ENCODE results near the gene PPP1R1C.

Gene PPP1R1C

GRCh38 chr2:182064019-182064778 is 78.5 kb downstream of the PPP1R1C start:
- DNase-seq = no peak

- DNase-seq = no peak
Measured at GRCh38 chr2:182066400-182067087, 80.9 kb downstream of the PPP1R1C start.

DNA sequence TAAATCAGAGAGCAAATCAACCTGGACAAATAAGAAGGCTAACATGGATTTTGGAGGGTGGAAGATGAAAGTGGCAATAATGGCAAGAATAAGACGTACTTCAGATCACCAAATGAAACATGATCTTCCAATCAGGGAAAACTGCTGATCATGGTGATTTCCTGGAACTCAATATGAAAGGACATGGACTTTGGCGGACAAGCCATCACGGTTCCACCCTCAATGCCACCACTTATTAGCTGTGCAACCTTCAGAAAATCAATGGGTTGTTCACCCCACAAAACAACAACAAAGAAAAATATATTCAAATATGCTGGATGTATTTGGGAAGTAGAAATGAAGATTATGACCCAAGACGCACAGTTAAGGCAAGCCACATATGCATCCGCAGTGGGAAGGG is 81.7 kb downstream of the PPP1R1C start:
- no peak for DNase-seq

DNA sequence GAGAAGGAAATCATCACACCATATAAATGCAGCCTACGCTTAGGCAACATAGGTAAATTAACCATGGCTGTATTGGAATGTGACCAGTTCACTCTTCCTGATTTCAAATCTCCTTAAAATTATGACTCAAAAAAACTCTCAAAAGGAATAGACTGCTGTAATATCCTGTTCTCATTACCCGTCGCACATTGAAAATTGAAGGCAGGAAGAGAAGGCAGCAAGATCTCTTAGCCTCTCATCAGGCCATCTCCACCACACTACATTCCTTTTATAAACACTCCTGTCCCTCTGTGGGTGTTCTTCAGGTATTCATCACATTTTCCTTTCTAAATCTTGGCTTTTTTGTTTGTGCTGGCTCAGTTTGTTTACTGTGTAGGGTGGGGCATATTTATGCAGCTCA is 83.2 kb downstream of the PPP1R1C start:
- DNase-seq = no peak

DNA sequence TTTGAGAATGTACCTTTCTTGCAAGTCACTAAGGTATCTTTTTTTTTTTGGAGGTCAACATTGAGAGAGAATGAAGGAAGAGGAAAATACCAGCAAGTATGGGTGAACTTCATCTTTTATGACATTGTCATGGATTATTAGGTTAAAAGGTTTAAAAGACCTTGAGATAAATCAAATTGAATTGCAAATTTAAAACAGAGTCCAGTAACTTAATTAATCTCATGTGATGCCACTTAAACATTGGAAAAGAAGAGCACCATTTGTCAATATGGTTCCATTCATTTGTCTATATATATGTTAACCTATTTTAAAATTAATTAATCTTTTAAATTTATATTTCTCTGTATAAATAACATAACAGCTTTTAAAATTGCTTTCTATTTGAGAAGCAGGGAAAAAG is 83.8 kb downstream of the PPP1R1C start:
- DNase-seq = no peak

GRCh38 chr2:182069908-182070307 is 84.3 kb downstream of the PPP1R1C start:
- DNase-seq = no peak

DNA sequence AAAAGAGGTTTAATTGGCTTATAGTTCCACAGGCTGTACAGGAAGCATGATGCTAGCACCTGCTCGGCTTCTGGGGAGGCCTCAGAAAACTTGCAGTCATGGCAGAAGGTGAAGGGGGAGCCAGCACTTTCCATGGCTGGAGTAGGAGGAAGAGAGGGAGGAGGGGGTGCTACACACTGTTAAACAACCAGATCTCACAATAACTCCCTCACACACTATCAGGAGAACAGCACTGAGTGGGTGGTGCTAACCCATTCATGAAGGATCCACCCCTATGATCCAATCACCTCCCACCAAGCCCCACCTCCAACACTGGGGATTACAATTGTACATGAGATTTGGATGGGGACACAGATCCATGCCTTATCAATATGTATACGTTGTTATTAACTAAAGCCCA is 85.1 kb downstream of the PPP1R1C start:
- no peak for DNase-seq

GRCh38 chr2:182072861-182073260 is 87.2 kb downstream of the PPP1R1C start:
- no peak for DNase-seq

GRCh38 chr2:182073613-182074012 is 88.0 kb downstream of the PPP1R1C start:
- DNase-seq = no peak

GRCh38 chr2:182077023-182077422 is 91.4 kb downstream of the PPP1R1C start:
- no peak for DNase-seq

GRCh38 chr2:182077448-182078142 is 91.9 kb downstream of the PPP1R1C start:
- DNase-seq = no peak

- DNase-seq = no peak
Measured at GRCh38 chr2:182078988-182079602, 93.4 kb downstream of the PPP1R1C start.

GRCh38 chr2:182080493-182080892 is 94.8 kb downstream of the PPP1R1C start:
- DNase-seq = no peak

GRCh38 chr2:182081602-182082260 is 96.1 kb downstream of the PPP1R1C start:
- DNase-seq = no peak

DNA sequence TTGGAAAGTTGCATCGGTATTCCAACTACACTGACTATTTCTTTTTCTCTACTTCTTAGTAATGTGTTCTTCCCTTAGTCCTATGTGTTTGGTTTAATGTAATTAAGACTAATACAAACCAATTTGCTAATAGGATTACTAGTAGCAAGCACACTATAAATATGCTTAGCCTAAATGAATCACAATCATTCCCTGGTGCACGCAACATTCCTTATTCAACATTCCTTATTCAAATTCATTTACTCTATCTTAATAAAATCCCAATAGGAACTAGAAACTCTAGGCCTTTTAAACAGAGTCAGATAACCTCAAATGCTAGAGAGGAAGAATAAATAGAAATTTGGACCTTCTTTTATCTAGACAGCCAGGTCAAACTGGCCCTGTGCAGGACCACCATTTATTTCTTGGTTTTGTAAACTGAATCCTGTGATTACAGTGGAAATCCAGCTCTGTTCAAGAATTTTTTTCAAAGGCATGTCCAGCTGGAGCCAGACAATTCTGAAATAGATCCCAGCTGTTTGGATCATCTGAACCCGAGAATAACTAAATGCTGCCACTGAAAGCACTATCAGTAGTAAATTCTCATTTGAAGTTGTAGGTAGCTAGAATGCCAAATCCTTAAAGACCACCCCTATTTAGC is 103.1 kb downstream of the PPP1R1C start:
- DNase-seq = no peak

DNA sequence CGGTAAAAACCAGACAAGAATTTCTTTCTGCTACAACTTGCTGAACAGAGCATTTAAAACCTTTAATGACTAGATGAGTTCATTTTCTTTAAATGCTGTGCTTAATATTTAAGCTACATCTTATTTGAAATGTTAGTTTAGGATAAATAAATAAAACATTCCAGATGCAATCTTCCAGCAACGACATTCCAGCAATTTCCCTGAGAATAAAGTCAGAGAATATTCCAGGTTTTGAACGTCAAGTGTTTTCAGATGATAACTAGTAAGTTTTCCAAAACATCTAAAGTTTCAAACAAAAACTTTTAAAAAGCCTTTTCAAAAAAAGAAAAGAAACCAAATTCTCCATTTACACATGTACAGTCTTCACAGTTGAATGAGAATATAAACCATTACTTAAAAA is 104.8 kb downstream of the PPP1R1C start:
- DNase-seq = no peak

DNA sequence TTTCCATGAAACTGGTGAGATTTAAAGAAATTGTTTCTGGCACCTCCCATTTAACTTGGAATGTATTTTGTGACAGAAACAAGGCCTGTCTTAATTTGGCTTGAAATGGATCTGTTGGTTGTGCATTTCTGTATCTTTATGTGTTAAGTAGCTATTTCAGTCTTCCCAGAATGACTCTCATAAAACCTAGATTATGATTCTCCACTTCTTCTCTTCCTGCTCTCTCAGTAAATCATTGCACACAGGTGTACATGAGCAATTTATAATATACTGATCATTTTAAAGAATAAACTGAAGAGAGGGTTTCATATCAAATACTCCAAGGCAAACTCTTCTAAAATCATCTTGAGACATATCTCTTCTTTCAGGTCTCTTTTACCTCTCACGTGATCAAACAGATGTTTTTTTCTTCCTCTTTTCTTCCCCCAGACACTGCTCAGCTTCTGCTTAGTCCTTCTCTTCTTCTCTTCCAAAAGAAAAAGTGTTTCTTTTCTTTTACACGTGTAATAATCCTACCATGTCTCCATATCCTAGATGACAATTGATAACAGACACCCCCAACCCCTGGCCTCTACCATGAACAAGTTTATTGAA is 112.0 kb downstream of the PPP1R1C start:
- DNase-seq = no peak

DNA sequence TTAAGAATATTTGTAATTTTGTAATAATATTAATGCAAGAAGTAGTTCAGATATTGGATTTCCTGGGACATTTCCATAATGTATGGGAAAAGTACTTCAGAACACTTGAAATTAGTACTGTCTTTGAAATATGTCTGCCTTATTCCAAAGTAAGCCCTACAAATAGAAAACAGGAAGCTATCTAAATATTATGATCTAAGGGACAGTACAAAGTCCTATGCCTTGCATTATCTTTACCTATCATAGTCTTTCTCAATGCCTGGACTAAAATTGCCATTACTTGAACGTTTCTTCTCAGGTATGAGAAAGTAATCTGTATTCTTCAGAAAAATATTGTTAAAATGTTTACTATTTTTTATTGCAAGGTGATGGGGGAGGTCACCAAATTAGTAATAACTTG is 113.0 kb downstream of the PPP1R1C start:
- no peak for DNase-seq

GRCh38 chr2:182101263-182101662 is 115.6 kb downstream of the PPP1R1C start:
- no peak for DNase-seq

GRCh38 chr2:182103526-182103925 is 117.9 kb downstream of the PPP1R1C start:
- no peak for DNase-seq

- DNase-seq = no peak
Measured at GRCh38 chr2:182110347-182110746, 124.7 kb downstream of the PPP1R1C start.

DNA sequence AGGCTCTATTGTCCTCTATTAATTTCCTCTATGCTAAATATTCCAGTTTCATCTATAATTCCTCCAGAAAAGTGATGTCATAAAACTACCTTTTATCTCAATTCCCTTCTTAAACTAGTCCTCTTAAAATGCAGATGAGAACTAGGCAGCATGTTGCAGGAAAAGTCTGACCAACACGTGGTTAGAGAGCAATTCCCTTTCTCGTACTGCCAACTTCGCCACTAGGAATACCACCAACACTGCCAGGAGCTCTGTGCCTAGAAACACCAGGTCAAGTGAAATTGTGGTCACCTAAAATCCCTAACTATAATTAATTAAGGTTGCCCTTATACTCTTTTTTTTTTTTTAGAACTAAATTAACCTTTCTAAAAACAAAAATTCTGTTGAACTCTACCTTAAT is 127.7 kb downstream of the PPP1R1C start:
- no peak for DNase-seq

Data from 8988T (cell line).